GM12892 (cell line): ENCODE measurements around the gene SH2D3A.
"Not testable (repeated sequence)": the region's sequence is repeated elsewhere in the genome, so short reads cannot be mapped to it uniquely, and the experiment has no call there.

Experiments
- POLR2A ChIP-seq: IDR thresholded peaks from 2 replicates; pipeline ENCODE4 v1.6.1; 2011; ENCODE audit warnings: low read depth, low read length, control low read depth
- POLR2AphosphoS5 ChIP-seq: IDR thresholded peaks from 2 replicates; pipeline ENCODE4 v1.6.1; 2011; ENCODE audit warnings: low read depth, low read length, control low read depth
- TAF1 ChIP-seq: IDR thresholded peaks from 2 replicates; pipeline ENCODE4 v1.6.1; 2011; ENCODE audit warnings: low read depth, mild to moderate bottlenecking, control low read depth, low read length, borderline replicate concordance

DNA sequence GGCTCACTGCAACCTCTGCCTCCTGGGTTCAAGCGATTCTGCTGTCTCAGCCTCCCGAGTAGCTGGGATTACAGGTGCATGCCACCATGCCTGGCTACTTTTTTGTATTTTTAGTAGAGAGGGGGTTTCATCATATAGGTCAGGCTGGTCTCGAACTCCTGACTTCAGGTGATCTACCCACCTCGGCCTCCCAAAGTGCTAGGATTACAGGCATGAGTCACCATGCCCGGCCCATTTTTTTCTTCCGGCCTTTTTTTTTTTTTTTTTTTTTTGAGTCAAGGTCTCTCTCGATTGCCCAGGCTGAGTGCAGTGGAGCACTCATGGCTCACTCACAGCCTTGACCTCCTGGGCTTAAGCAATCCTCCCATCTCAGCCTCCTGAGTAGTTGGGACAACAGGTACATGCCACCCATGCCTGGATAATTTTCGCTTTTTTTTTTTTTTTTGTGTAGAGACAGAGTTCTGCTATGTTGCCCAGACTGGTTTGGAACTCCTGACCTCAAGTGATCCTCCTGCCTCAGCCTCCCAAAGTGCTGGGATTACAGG is 4.9 kb downstream of the SH2D3A start:
- not testable (repeated sequence) for TF ChIP-seq POLR2A, POLR2AphosphoS5, TAF1
